Keratinocyte (primary cell): ENCODE results near the gene GPX2. TPM values are rescaled to one million over a fixed set of nuclear protein-coding genes. Genes with fewer than 3 reads are reported as not detected.

Source experiments
- DNase-seq: peaks from one replicate; pipeline ENCODE4 v3.0.0-alpha.2; 2011; ENCODE audit warnings: low read depth, missing footprints, low spot score
- FAIRE-seq: peaks from 2 replicates; lab custom pipeline; 2011; peaks lifted over from hg19 to GRCh38; lab: Jason Lieb, UNC
- H2AFZ ChIP-seq: 2 replicates; pipeline ENCODE4 v1.6.0; 2012; ENCODE audit warnings: low read length, control low read depth, inconsistent platforms; ENCODE audit not compliant: control insufficient read depth
- H3K27ac ChIP-seq: 2 replicates; pipeline ENCODE4 v1.5.1; 2011; ENCODE audit warnings: low read length; ENCODE audit not compliant: control insufficient read depth, insufficient read depth
- H3K27me3 ChIP-seq: 3 replicates; pipeline ENCODE4 v1.6.0; 2011; ENCODE audit warnings: low read length; ENCODE audit not compliant: control insufficient read depth, insufficient read depth; ENCODE audit errors: extremely low read depth
- H3K36me3 ChIP-seq, 2 experiments: 2 replicates in 1 of 2; 3 replicates in 1 of 2; pipeline ENCODE4 v1.5.1; 2011; ENCODE audit warnings: low read length in 2 of 2, mild to moderate bottlenecking in 1 of 2; ENCODE audit not compliant: control insufficient read depth in 2 of 2, insufficient read depth in 2 of 2; ENCODE audit errors: extremely low read depth in 1 of 2
- H3K4me1 ChIP-seq: 3 replicates; pipeline ENCODE4 v1.5.1; 2011; ENCODE audit warnings: low read length; ENCODE audit not compliant: control insufficient read depth, insufficient read depth; ENCODE audit errors: extremely low read depth
- H3K4me2 ChIP-seq: 3 replicates; pipeline ENCODE4 v1.6.0; 2011; ENCODE audit warnings: low read depth, low read length; ENCODE audit not compliant: control insufficient read depth, insufficient read depth; ENCODE audit errors: extremely low read depth
- H3K4me3 ChIP-seq, 3 experiments: fragments of 200-600 bp in 1 of 3; sonication (generic) in 1 of 3; 2 replicates in 2 of 3; 3 replicates in 1 of 3; pipeline ENCODE4 v1.5.1; 2011 to 2016; ENCODE audit warnings: low read length in 3 of 3, mild to moderate bottlenecking in 3 of 3, control low read depth in 2 of 3, inconsistent platforms in 1 of 3, low read depth in 1 of 3, mixed read lengths in 1 of 3, mixed run types in 1 of 3, moderate library complexity in 1 of 3; ENCODE audit not compliant: control insufficient read depth in 2 of 3, insufficient read depth in 2 of 3; ENCODE audit errors: extremely low read depth in 1 of 3
- H3K79me2 ChIP-seq: 2 replicates; pipeline ENCODE4 v1.6.0; 2012; ENCODE audit warnings: low read length; ENCODE audit not compliant: control insufficient read depth, insufficient read depth
- H3K9ac ChIP-seq: 3 replicates; pipeline ENCODE4 v1.6.0; 2011; ENCODE audit warnings: low read length; ENCODE audit not compliant: control insufficient read depth, insufficient read depth; ENCODE audit errors: extremely low read depth
- H3K9me1 ChIP-seq: 3 replicates; pipeline ENCODE4 v1.6.0; 2011; ENCODE audit warnings: low read length; ENCODE audit not compliant: control insufficient read depth, insufficient read depth; ENCODE audit errors: extremely low read depth
- H3K9me3 ChIP-seq: 2 replicates; pipeline ENCODE4 v1.5.1; 2012; ENCODE audit warnings: low read depth, low read length; ENCODE audit not compliant: control insufficient read depth
- H4K20me1 ChIP-seq: 3 replicates; pipeline ENCODE4 v1.6.0; 2011; ENCODE audit warnings: low read length; ENCODE audit not compliant: control insufficient read depth, insufficient read depth; ENCODE audit errors: extremely low read depth
- CTCF ChIP-seq, 3 experiments: IDR thresholded peaks in 1 of 3; conservative IDR thresholded peaks in 1 of 3; optimal IDR thresholded peaks in 1 of 3; 2 replicates in 2 of 3; 3 replicates in 1 of 3; pipeline versions ENCODE3 to v1.5.1; 2011; ENCODE audit warnings: low read length in 3 of 3, mild to moderate bottlenecking in 3 of 3, moderate library complexity in 2 of 3, control low read depth in 1 of 3, inconsistent platforms in 1 of 3; ENCODE audit not compliant: insufficient read depth in 2 of 3; ENCODE audit errors: extremely low read depth in 1 of 3
- EZH2 ChIP-seq: IDR thresholded peaks from one replicate; pipeline ENCODE4 v1.6.1; 2012; ENCODE audit warnings: inconsistent platforms, mild to moderate bottlenecking, low read length, moderate library complexity
- dilution Hi-C: fragments of 300-500 bp; cut with MboI; formaldehyde crosslinking; loops from one replicate; pipeline ENCODE4 v1.7.0; 2020; ENCODE audit warnings: low sequenced_read_pairs; ENCODE audit not compliant: extremely low pct_ligation_motif_present
- polyA plus RNA-seq, 5 experiments: library from polyadenylated mRNA; depleted of rRNA in 3 of 5; stranded (reverse) in 3 of 5; stranded (forward) in 1 of 5; unstranded in 1 of 5; fragments of >200 nt; gene quantifications; 1 replicate in 1 of 5; 2 replicates in 3 of 5; 3 replicates in 1 of 5; pipeline versions ENCODE4 v1.2.1 to v1.2.3, GENCODE V29; 2011 to 2012; ENCODE audit warnings: missing spikeins in 2 of 5, low read depth in 1 of 5, low replicate concordance in 1 of 5

Gene GPX2
- polyA plus RNA-seq, 1 donor (not counting 4 experiments of a cell fraction or from before 2014, with no cell fraction given): 47.0 TPM

- DNase-seq (no peak), FAIRE-seq (no peak)
- H3K9me1 ChIP-seq: peaks cover 2% of the 10 kb centered on the region
- H3K9me3 ChIP-seq: no peaks in the 10 kb centered on the region
- H4K20me1 ChIP-seq: no peaks in the 10 kb centered on the region
- no peak overlapping the region for H3K9ac ChIP-seq
- peaks cover 9% of the 10 kb centered on the region for H3K4me1 ChIP-seq
- no peaks in the 10 kb centered on the region for H3K36me3 ChIP-seq
- H3K79me2 ChIP-seq: no peaks in the 10 kb centered on the region
- H3K27ac ChIP-seq: no peak overlapping the region
- H3K4me2 ChIP-seq: no peak overlapping the region
- no peak overlapping the region for H3K4me3 ChIP-seq
- H3K27me3 ChIP-seq: no peaks in the 10 kb centered on the region
- TF ChIP-seq CTCF (optimal IDR thresholded peaks at IDR 0.05 in 1 of 3, IDR thresholded peaks at IDR 0.05 in 1 of 3, conservative IDR thresholded peaks at IDR 0.05 in 1 of 3; ENCODE audit: extremely low read depth in 1 of 3, insufficient read depth in 2 of 3, low read length in 3 of 3) (no peak), EZH2 (no peak)
- dilution Hi-C loops: no loop called here
- H2AFZ ChIP-seq: no peak overlapping the region
These were observed 16.2 kb upstream of the GPX2 start for GRCh38 chr14:64958743-64959142.

- peaks cover 9% of the 10 kb centered on the region for H3K4me1 ChIP-seq
- peaks cover 2% of the 10 kb centered on the region for H3K9me1 ChIP-seq
- H3K4me3 ChIP-seq: no peak overlapping the region
- no peaks in the 10 kb centered on the region for H3K36me3 ChIP-seq
- H3K9me3 ChIP-seq: no peaks in the 10 kb centered on the region
- no peaks in the 10 kb centered on the region for H3K79me2 ChIP-seq
- no peaks in the 10 kb centered on the region for H3K27me3 ChIP-seq
- DNase-seq (no peak), FAIRE-seq (no peak)
- H3K9ac ChIP-seq: no peak overlapping the region
- no peaks in the 10 kb centered on the region for H4K20me1 ChIP-seq
- no peak overlapping the region for H3K27ac ChIP-seq
- no peak overlapping the region for H3K4me2 ChIP-seq
- TF ChIP-seq CTCF (optimal IDR thresholded peaks at IDR 0.05 in 1 of 3, IDR thresholded peaks at IDR 0.05 in 1 of 3, conservative IDR thresholded peaks at IDR 0.05 in 1 of 3; ENCODE audit: extremely low read depth in 1 of 3, insufficient read depth in 2 of 3, low read length in 3 of 3): no peak
- no peak for TF ChIP-seq EZH2
- dilution Hi-C loops: no loop called here
- no peak overlapping the region for H2AFZ ChIP-seq
These were observed 15.7 kb upstream of the GPX2 start for GRCh38 chr14:64958201-64958600.
